Upper lobe of left lung (tissue), 4 donors: ENCODE data around the gene SURF4.

Source experiments
- EP300 ChIP-seq, 4 donors: sonication (generic); formaldehyde crosslinking; IDR thresholded peaks; one replicate each; pipeline ENCODE4 v1.5.1; 2017; ENCODE audit warnings: antibody characterized with exemption in 4 of 4, control low read depth in 2 of 4
- POLR2A ChIP-seq, 4 donors: fragments of 450-650 bp; IDR thresholded peaks; one replicate each; pipeline ENCODE4 v1.5.1; 2016 to 2017; ENCODE audit warnings: antibody characterized with exemption in 4 of 4, mild to moderate bottlenecking in 2 of 4
- POLR2AphosphoS5 ChIP-seq, 2 donors: sonication (generic); formaldehyde crosslinking; IDR thresholded peaks; one replicate each; pipeline ENCODE4 v1.5.1; 2017; ENCODE audit warnings: antibody characterized with exemption in 2 of 2
- TF ChIP-seq, protein P1 (sequence below), 6 experiments: fragments of 450-650 bp in 4 of 6; fragments of 200-600 bp in 2 of 6; sonication (generic) in 2 of 6; IDR thresholded peaks; one replicate each; pipeline ENCODE4 v1.5.1; 2016 to 2019; ENCODE audit warnings: antibody characterized with exemption in 6 of 6

DNA sequence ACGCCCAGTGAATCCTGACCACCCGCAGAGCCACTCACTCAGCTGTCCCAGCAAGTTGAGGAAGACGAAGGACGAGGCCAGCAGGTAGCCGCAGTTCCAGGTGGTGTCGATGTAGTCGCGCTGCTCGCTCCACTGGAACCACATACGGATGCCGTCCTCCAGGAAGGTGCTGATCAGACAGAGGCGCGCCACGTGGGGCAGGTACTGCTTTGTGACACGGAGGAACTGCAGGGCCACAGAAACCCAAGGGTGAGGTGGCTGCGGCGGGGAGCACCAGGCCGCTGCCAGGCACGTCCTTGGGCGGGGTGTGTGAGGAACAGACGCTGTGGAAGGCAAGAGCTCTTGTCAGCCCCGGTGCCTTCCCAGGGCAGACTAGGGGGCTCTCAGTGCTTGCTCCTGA is 8.6 kb downstream of the SURF4 start:
- TF ChIP-seq, protein P1, sequence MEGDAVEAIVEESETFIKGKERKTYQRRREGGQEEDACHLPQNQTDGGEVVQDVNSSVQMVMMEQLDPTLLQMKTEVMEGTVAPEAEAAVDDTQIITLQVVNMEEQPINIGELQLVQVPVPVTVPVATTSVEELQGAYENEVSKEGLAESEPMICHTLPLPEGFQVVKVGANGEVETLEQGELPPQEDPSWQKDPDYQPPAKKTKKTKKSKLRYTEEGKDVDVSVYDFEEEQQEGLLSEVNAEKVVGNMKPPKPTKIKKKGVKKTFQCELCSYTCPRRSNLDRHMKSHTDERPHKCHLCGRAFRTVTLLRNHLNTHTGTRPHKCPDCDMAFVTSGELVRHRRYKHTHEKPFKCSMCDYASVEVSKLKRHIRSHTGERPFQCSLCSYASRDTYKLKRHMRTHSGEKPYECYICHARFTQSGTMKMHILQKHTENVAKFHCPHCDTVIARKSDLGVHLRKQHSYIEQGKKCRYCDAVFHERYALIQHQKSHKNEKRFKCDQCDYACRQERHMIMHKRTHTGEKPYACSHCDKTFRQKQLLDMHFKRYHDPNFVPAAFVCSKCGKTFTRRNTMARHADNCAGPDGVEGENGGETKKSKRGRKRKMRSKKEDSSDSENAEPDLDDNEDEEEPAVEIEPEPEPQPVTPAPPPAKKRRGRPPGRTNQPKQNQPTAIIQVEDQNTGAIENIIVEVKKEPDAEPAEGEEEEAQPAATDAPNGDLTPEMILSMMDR (IDR thresholded peaks at IDR 0.05): no peak
- TF ChIP-seq POLR2A (IDR thresholded peaks at IDR 0.05) (no peak), POLR2AphosphoS5 (IDR thresholded peaks at IDR 0.05) (no peak), EP300 (IDR thresholded peaks at IDR 0.05) (no peak)
